PC-3 (cell line): ENCODE measurements around the gene ZMIZ2.
"Not testable (repeated sequence)": the region's sequence is repeated elsewhere in the genome, so short reads cannot be mapped to it uniquely, and the experiment has no call there.

Experiments used
- CTCF ChIP-seq: fragments of 300-600 bp; sonication (generic); conservative IDR thresholded peaks from 2 replicates; pipeline ENCODE4 v1.5.1; 2017; ENCODE audit warnings: antibody characterized with exemption, low read depth, mild to moderate bottlenecking, low read length
- EZH2 ChIP-seq: fragments of 300-600 bp; sonication (generic); IDR thresholded peaks from one replicate; pipeline ENCODE4 v1.6.1; 2017; ENCODE audit warnings: antibody characterized with exemption, mild to moderate bottlenecking, low read length; ENCODE audit not compliant: unreplicated experiment

DNA sequence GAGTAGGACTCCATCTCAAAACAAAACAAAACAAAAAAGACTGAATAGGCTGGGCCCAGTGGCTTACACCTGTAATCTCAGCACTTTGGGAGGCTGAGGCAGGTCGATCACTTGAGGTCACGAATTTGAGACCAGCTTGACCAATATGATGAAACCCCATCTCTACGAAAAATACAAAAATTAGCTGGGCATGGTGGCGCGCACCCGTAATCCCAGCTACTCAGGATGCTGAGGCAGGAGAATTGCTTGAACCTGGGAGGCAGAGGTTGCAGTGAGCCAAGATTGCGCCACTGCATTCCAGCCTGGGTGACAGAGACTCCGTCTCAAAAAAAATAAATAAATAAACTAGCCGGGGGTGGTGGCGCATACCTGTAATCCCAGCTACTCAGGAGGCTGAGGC lies 45.3 kb upstream of the ZMIZ2 start:
- TF ChIP-seq CTCF, EZH2: not testable (repeated sequence)
